OCI-LY3 (cell line): ENCODE data around the gene FAM168B.

Source experiments
- H2AFZ ChIP-seq: fragments of 200-600, 300-600 bp; shearing (Covaris generic); 2 replicates; pipeline ENCODE4 v1.6.0; 2014; ENCODE audit warnings: antibody characterized with exemption, low read depth, low read length
- H3K27ac ChIP-seq: fragments of 200-600, 300-600 bp; sonication (generic); 2 replicates; pipeline ENCODE4 v1.5.1; 2014; ENCODE audit warnings: mild to moderate bottlenecking, low read length, moderate library complexity, mixed read lengths
- H3K27me3 ChIP-seq: fragments of 200-600, 300-600 bp; sonication (generic); 2 replicates; pipeline ENCODE4 v1.6.1; 2014; ENCODE audit warnings: low read depth, low read length, mixed read lengths
- H3K36me3 ChIP-seq: fragments of 200-600, 300-600 bp; sonication (generic); replicated peaks from 2 replicates; pipeline ENCODE3; 2014; ENCODE audit warnings: low read depth, low read length, mixed read lengths
- H3K4me1 ChIP-seq: fragments of 300-600, 200-600 bp; sonication (generic); 2 replicates; pipeline ENCODE4 v1.6.1; 2014; ENCODE audit warnings: low read length, mixed read lengths
- H3K4me2 ChIP-seq: fragments of 200-600, 300-600 bp; sonication (generic); 2 replicates; pipeline ENCODE4 v1.6.1; 2014; ENCODE audit warnings: low read length, mixed read lengths
- H3K4me3 ChIP-seq: fragments of 300-600, 200-600 bp; sonication (generic); 2 replicates; pipeline ENCODE4 v1.5.1; 2014; ENCODE audit warnings: antibody characterized with exemption, mild to moderate bottlenecking, low read length, moderate library complexity
- H3K79me2 ChIP-seq: fragments of 300-600, 200-600 bp; shearing (Covaris generic); 2 replicates; pipeline ENCODE4 v1.6.1; 2014; ENCODE audit warnings: mild to moderate bottlenecking, low read length, mixed read lengths
- H3K9ac ChIP-seq: fragments of 300-600, 200-600 bp; shearing (Covaris generic); 2 replicates; pipeline ENCODE4 v1.6.0; 2014; ENCODE audit warnings: mild to moderate bottlenecking, low read length, moderate library complexity
- H3K9me3 ChIP-seq: fragments of 200-600, 300-600 bp; shearing (Covaris generic); 2 replicates; pipeline ENCODE4 v1.6.1; 2014; ENCODE audit warnings: low read length, mixed read lengths; ENCODE audit not compliant: insufficient read depth
- H4K20me1 ChIP-seq: fragments of 200-600, 300-600 bp; sonication (generic); 2 replicates; pipeline ENCODE4 v1.6.1; 2016; ENCODE audit warnings: low read length, mixed read lengths; ENCODE audit not compliant: insufficient read depth
- EZH2phosphoT487 ChIP-seq: fragments of 200-600 bp; shearing (Covaris generic); IDR thresholded peaks from 2 replicates; pipeline ENCODE4 v1.6.1; 2018; ENCODE audit warnings: antibody characterized with exemption, mixed run types, low read depth
- TF ChIP-seq, protein P1 (sequence below): fragments of 200-600, 300-600 bp; sonication (generic); IDR thresholded peaks from 2 replicates; pipeline ENCODE4 v1.5.1; 2014; ENCODE audit warnings: antibody characterized with exemption, low read length, low read depth

Gene FAM168B

DNA sequence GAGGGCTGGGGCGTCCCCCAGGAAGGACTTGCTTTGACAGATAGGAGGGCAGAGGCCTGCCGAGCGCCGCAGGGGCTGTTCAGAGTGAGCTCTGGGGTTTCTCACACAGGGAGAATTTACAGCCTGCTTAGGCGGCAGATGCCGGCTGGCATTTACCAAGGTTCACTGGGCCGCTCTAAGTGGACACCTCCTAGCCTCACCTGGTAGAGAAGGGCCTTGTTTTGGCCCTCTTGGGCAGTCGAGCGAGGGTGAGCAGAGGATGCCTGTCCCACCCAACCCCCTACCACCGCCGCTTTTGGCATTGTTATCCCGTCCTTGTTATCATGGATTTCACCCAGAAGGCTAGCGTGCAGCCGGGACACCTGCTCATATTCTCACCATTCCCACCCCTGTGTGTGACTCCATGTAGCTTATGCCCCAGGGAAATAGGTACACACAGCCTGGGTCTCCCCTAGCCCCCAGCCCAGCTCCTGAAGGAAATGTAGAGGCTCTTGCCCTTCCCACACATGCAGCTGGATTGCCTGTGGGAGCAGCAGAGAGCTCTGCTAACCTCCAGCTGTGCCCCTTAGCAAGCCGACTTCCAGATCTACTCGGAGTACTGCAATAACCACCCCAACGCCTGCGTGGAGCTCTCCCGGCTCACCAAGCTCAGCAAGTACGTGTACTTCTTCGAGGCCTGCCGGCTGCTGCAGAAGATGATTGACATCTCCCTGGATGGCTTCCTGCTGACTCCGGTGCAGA, 52.4 kb downstream of the FAM168B start:
- Histone ChIP-seq H3K4me2 (no peak overlapping the region), H3K9ac (no peak overlapping the region), H3K36me3 (no peaks in the 10 kb centered on the region), H3K79me2 (no peaks in the 10 kb centered on the region), H4K20me1 (no peaks in the 10 kb centered on the region), H3K4me3 (no peak overlapping the region), H3K9me3 (no peaks in the 10 kb centered on the region), H3K4me1 (no peaks in the 10 kb centered on the region), H3K27me3 (no peaks in the 10 kb centered on the region), H2AFZ (no peak overlapping the region), H3K27ac (no peak overlapping the region)
- TF ChIP-seq, protein P1, sequence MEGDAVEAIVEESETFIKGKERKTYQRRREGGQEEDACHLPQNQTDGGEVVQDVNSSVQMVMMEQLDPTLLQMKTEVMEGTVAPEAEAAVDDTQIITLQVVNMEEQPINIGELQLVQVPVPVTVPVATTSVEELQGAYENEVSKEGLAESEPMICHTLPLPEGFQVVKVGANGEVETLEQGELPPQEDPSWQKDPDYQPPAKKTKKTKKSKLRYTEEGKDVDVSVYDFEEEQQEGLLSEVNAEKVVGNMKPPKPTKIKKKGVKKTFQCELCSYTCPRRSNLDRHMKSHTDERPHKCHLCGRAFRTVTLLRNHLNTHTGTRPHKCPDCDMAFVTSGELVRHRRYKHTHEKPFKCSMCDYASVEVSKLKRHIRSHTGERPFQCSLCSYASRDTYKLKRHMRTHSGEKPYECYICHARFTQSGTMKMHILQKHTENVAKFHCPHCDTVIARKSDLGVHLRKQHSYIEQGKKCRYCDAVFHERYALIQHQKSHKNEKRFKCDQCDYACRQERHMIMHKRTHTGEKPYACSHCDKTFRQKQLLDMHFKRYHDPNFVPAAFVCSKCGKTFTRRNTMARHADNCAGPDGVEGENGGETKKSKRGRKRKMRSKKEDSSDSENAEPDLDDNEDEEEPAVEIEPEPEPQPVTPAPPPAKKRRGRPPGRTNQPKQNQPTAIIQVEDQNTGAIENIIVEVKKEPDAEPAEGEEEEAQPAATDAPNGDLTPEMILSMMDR: no peak
- TF ChIP-seq EZH2phosphoT487: no peak

GRCh38 chr2:131039908-131040660, 53.2 kb downstream of the FAM168B start:
- no peaks in the 10 kb centered on the region for H4K20me1 ChIP-seq

GRCh38 chr2:131039535-131039907, 53.7 kb downstream of the FAM168B start:
- Histone ChIP-seq H3K4me2 (no peak overlapping the region), H4K20me1 (no peaks in the 10 kb centered on the region), H2AFZ (no peak overlapping the region)

More at GRCh38 chr2:131039908-131040660, 53.2 kb downstream of the FAM168B start:
- no peak for TF ChIP-seq EZH2phosphoT487
- TF ChIP-seq, protein P1: no peak
- Histone ChIP-seq H3K27ac (no peak overlapping the region), H3K4me2 (no peak overlapping the region), H3K4me1 (no peaks in the 10 kb centered on the region), H3K9ac (no peak overlapping the region), H3K27me3 (no peaks in the 10 kb centered on the region), H3K36me3 (no peaks in the 10 kb centered on the region), H2AFZ (no peak overlapping the region), H3K4me3 (no peak overlapping the region), H3K79me2 (no peaks in the 10 kb centered on the region), H3K9me3 (no peaks in the 10 kb centered on the region)

GRCh38 chr2:131039101-131039440, 54.2 kb downstream of the FAM168B start:
- Histone ChIP-seq H3K4me2 (no peak overlapping the region), H3K9me3 (no peaks in the 10 kb centered on the region), H3K79me2 (no peaks in the 10 kb centered on the region), H3K9ac (no peak overlapping the region), H3K4me3 (no peak overlapping the region), H3K27ac (no peak overlapping the region), H3K36me3 (no peaks in the 10 kb centered on the region), H2AFZ (no peak overlapping the region), H4K20me1 (no peaks in the 10 kb centered on the region), H3K4me1 (no peaks in the 10 kb centered on the region), H3K27me3 (no peaks in the 10 kb centered on the region)
- TF ChIP-seq, protein P1: no peak

More at GRCh38 chr2:131039535-131039907, 53.7 kb downstream of the FAM168B start:
- no peaks in the 10 kb centered on the region for H3K79me2 ChIP-seq
- no peaks in the 10 kb centered on the region for H3K4me1 ChIP-seq
- TF ChIP-seq EZH2phosphoT487: no peak
- TF ChIP-seq, protein P1: no peak
- no peak overlapping the region for H3K27ac ChIP-seq
- no peaks in the 10 kb centered on the region for H3K27me3 ChIP-seq
- H3K4me3 ChIP-seq: no peak overlapping the region
- H3K36me3 ChIP-seq: no peaks in the 10 kb centered on the region
- no peaks in the 10 kb centered on the region for H3K9me3 ChIP-seq
- no peak overlapping the region for H3K9ac ChIP-seq
